ENCODE measurements around the gene OR4F15. TPM values are rescaled to one million over a fixed set of nuclear protein-coding genes. Genes with fewer than 3 reads are reported as not detected.

The OR4F15 gene
- total RNA-seq, 6 experiments from 2014 or later = not detected

DNA sequence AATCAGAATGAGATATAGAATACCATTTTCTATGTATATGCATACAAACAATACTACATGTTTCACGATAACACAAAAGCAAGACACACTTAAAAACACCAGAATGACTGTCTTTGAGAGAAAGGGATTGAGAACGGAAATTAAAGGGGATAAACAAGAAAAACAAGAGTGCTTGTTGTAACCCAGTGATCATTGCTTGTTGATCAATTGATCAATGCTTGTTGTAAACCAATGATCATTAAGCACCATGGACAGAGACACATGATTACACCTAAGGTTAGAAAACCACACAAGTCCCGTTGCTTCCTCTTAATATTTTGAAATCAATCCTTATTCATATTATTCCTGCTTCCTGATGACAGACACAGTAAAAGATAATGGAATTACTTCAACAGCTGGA lies 1.1 kb upstream of the OR4F15 start:
- WGBS (ENCODE audit: insufficient coverage, low coverage, low lambda C conversion rate, missing lambda C conversion rate) = 46% methylated on average over 3 of the region's 3 CpGs
- no peak overlapping the region for H3K27ac ChIP-seq
- H3K27me3 ChIP-seq = no peaks in the 10 kb centered on the region
- intact Hi-C loops (cut with DNase I) = no loop called here
- no peak for TF ChIP-seq POLR2A (IDR thresholded peaks at IDR 0.05)
- TF ChIP-seq, protein P1, sequence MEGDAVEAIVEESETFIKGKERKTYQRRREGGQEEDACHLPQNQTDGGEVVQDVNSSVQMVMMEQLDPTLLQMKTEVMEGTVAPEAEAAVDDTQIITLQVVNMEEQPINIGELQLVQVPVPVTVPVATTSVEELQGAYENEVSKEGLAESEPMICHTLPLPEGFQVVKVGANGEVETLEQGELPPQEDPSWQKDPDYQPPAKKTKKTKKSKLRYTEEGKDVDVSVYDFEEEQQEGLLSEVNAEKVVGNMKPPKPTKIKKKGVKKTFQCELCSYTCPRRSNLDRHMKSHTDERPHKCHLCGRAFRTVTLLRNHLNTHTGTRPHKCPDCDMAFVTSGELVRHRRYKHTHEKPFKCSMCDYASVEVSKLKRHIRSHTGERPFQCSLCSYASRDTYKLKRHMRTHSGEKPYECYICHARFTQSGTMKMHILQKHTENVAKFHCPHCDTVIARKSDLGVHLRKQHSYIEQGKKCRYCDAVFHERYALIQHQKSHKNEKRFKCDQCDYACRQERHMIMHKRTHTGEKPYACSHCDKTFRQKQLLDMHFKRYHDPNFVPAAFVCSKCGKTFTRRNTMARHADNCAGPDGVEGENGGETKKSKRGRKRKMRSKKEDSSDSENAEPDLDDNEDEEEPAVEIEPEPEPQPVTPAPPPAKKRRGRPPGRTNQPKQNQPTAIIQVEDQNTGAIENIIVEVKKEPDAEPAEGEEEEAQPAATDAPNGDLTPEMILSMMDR (IDR thresholded peaks at IDR 0.05) = no peak
- ATAC-seq (no peak), DNase-seq (no peak)
- H3K9me3 ChIP-seq = no peaks in the 10 kb centered on the region
- H3K4me1 ChIP-seq = no peaks in the 10 kb centered on the region
- H3K4me3 ChIP-seq = no peak overlapping the region
- no peaks in the 10 kb centered on the region for H3K36me3 ChIP-seq

DNA sequence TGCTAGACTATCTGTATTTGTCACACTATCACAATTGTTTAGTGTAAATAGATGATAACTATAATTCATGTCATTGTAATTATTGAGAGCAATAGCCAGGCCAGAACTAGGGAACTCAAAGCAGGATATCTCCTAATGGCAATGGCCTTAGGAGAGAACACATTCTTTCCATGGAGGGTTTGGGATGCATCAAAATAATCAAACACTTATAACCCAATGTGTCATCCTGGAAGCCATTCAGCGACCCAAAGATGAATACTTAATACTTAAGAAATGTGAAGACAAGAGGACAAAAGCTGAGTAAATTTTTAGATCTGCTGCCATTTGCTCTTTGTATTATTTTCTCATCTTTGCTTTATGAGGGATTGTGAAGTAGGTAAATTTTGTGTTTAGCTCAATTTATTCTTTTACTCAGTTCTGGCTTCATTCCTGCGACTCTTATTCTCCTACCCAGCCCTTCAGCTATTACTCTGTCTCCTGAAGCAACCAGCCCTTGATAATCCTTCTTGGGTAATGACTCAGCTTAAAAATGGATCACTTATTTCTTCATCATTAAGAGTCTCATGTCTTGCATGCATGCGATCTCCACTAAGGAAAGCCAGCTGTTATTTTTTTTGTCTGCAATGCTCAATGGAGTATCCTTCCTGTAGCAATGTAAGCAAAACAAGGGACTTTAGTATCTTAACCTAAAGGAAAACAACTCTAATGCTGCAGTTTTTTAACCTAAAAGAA lies 2.0 kb downstream of the OR4F15 start:
- TF ChIP-seq POLR2A (IDR thresholded peaks at IDR 0.05) = no peak
- TF ChIP-seq, protein P1 (IDR thresholded peaks at IDR 0.05) = no peak
- intact Hi-C loops (cut with DNase I) = no loop called here
- 68% methylated on average over 3 of the region's 3 CpGs for WGBS (ENCODE audit: insufficient coverage, low coverage, low lambda C conversion rate, missing lambda C conversion rate)

DNA sequence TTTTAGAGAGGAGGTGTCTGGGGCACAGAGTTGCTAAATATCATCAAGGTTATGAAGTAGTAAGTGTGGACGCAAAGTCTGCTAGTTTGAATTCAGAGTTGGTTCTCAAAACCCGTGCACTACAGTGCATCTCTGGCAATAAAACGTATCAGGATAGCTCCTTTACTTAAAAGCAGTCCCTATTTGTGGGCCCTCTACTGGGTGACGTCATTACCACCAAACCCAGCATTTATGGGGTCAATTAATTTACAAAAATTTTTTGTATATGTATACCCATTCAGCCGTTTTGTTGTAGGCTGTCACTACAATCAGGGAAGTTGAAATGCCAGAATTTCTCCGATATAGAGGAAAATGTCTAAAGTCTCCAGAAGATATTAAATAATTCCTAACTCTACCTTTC lies 8.8 kb downstream of the OR4F15 start:
- intact Hi-C loops (cut with DNase I) = no loop called here
- no peaks in the 10 kb centered on the region for H3K4me1 ChIP-seq
- ATAC-seq (no peak), DNase-seq (no peak)
- H3K27ac ChIP-seq = no peak overlapping the region
- H3K27me3 ChIP-seq = no peaks in the 10 kb centered on the region
- no peak for TF ChIP-seq POLR2A (IDR thresholded peaks at IDR 0.05)
- TF ChIP-seq, protein P1 (IDR thresholded peaks at IDR 0.05) = no peak
- H3K4me3 ChIP-seq = no peak overlapping the region
- WGBS (ENCODE audit: insufficient coverage, low coverage, low lambda C conversion rate, missing lambda C conversion rate) = 53% methylated on average over 6 of the region's 6 CpGs
- no peaks in the 10 kb centered on the region for H3K36me3 ChIP-seq
- H3K9me3 ChIP-seq = no peaks in the 10 kb centered on the region

More for the DNA sequence above, 2.0 kb downstream of the OR4F15 start:
- Histone ChIP-seq H3K4me3 (no peak overlapping the region), H3K27ac (no peak overlapping the region), H3K36me3 (no peaks in the 10 kb centered on the region), H3K4me1 (no peaks in the 10 kb centered on the region), H3K27me3 (no peaks in the 10 kb centered on the region), H3K9me3 (no peaks in the 10 kb centered on the region)
- DNase-seq (no peak), ATAC-seq (no peak)

DNA sequence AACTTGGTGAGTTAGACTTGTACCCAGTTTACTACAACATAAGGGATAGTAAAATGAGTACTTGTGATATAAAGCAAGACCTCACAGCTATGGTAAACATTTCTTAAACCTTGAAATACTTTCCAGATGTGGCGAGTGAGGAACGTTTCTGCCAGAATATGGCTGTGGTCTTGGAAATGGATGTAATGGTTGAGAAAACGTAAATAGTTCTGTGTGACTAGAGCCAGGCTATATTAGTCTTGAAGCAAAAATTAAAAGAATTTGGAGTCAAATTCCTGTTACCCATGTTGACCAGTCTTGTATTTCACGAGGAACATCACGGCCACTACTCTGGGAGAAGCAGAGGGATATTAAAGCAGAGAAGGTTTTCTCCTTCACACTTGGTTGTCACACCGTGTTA lies 15.3 kb downstream of the OR4F15 start:
- intact Hi-C loops (cut with DNase I) = no loop called here
- TF ChIP-seq, protein P1 (IDR thresholded peaks at IDR 0.05) = no peak
- no peak for TF ChIP-seq POLR2A (IDR thresholded peaks at IDR 0.05)

More for the DNA sequence above, 15.3 kb downstream of the OR4F15 start:
- Histone ChIP-seq H3K9me3 (no peaks in the 10 kb centered on the region), H3K27me3 (no peaks in the 10 kb centered on the region), H3K36me3 (no peaks in the 10 kb centered on the region), H3K4me1 (no peaks in the 10 kb centered on the region), H3K27ac (no peak overlapping the region), H3K4me3 (no peak overlapping the region)
- 46% methylated on average over 6 of the region's 6 CpGs for WGBS (ENCODE audit: insufficient coverage, low coverage, low lambda C conversion rate, missing lambda C conversion rate)
- no peak for DNase-seq
- ATAC-seq = no peak

Measured in right lobe of liver (tissue), 6 donors.